ENCODE results near the gene SMDT1.
"Not testable (repeated sequence)": the region's sequence is repeated elsewhere in the genome, so short reads cannot be mapped to it uniquely, and the experiment has no call there.

SMDT1 gene

GRCh38 chr22:42111798-42112197, 32.3 kb downstream of the SMDT1 start:
- DNase-seq (ENCODE audit: low read depth, low spot score): no peak

- DNase-seq (ENCODE audit: low read depth, low spot score): not testable (repeated sequence)
Measured at GRCh38 chr22:42112793-42113192, 33.3 kb downstream of the SMDT1 start.

GRCh38 chr22:42114721-42115120, 35.2 kb downstream of the SMDT1 start:
- no peak for DNase-seq (ENCODE audit: low read depth, low spot score)

- DNase-seq (ENCODE audit: low read depth, low spot score): not testable (repeated sequence)
Measured at GRCh38 chr22:42115420-42115830, 35.9 kb downstream of the SMDT1 start.

- DNase-seq (ENCODE audit: low read depth, low spot score): no peak
Measured at GRCh38 chr22:42116848-42117424, 37.4 kb downstream of the SMDT1 start.

- not testable (repeated sequence) for DNase-seq (ENCODE audit: low read depth, low spot score)
Measured at GRCh38 chr22:42120231-42121021, 40.9 kb downstream of the SMDT1 start.

- DNase-seq (ENCODE audit: low read depth, low spot score): not testable (repeated sequence)
Measured at GRCh38 chr22:42123529-42123928, 44.0 kb downstream of the SMDT1 start.

- DNase-seq (ENCODE audit: low read depth, low spot score): no peak
Measured at GRCh38 chr22:42127606-42128005, 48.1 kb downstream of the SMDT1 start.

- DNase-seq (ENCODE audit: low read depth, low spot score): not testable (repeated sequence)
Measured at GRCh38 chr22:42128007-42128406, 48.5 kb downstream of the SMDT1 start.

- DNase-seq (ENCODE audit: low read depth, low spot score): not testable (repeated sequence)
Measured at GRCh38 chr22:42128776-42129694, 49.5 kb downstream of the SMDT1 start.

- DNase-seq (ENCODE audit: low read depth, low spot score): not testable (repeated sequence)
Measured at GRCh38 chr22:42130182-42130581, 50.7 kb downstream of the SMDT1 start.

GRCh38 chr22:42130639-42131431, 51.3 kb downstream of the SMDT1 start, which contains the start of gene CYP2D6:
Gene CYP2D6, minus strand, starts transcription at chr22:42130810. Its CDS starts 19 bp downstream, at chr22:42130791.
- DNase-seq (ENCODE audit: low read depth, low spot score): not testable (repeated sequence)

GRCh38 chr22:42131562-42131961, 52.1 kb downstream of the SMDT1 start:
- no peak for DNase-seq (ENCODE audit: low read depth, low spot score)

- DNase-seq (ENCODE audit: low read depth, low spot score): no peak
Measured at GRCh38 chr22:42132457-42132856, 53.0 kb downstream of the SMDT1 start.

Data from astrocyte of the hippocampus (primary cell).